DND-41 (cell line): Measurements from ENCODE around the gene DLX5.

Source experiments
- ATAC-seq: fragments of 200-7000 bp; cut with Tn5 transposase; 3 replicates; pipeline ENCODE4 v1.9.1; 2021; ENCODE audit warnings: low read depth; ENCODE audit not compliant: insufficient read depth
- DNase-seq: peaks from one replicate; pipeline ENCODE4 v3.0.0-alpha.2; 2020
- H2AFZ ChIP-seq: 2 replicates; pipeline ENCODE4 v1.6.0; 2012; ENCODE audit warnings: low read depth, low read length
- H3K27ac ChIP-seq: 2 replicates; pipeline ENCODE4 v1.5.1; 2012; ENCODE audit warnings: low read length, inconsistent platforms
- H3K27me3 ChIP-seq: fragments of 200-600 bp; sonication (generic); 2 replicates; pipeline ENCODE4 v1.6.0; 2012; ENCODE audit warnings: low read length, mild to moderate bottlenecking, inconsistent platforms; ENCODE audit not compliant: insufficient read depth, poor library complexity
- H3K36me3 ChIP-seq: 2 replicates; pipeline ENCODE4 v1.5.1; 2012; ENCODE audit warnings: low read length, inconsistent platforms; ENCODE audit not compliant: insufficient read depth
- H3K4me1 ChIP-seq: 2 replicates; pipeline ENCODE4 v1.5.1; 2012; ENCODE audit warnings: mild to moderate bottlenecking, low read length; ENCODE audit not compliant: insufficient read depth
- H3K4me2 ChIP-seq: 2 replicates; pipeline ENCODE4 v1.6.0; 2012; ENCODE audit warnings: mild to moderate bottlenecking, moderate library complexity, low read length, inconsistent platforms; ENCODE audit not compliant: insufficient read depth
- H3K4me3 ChIP-seq, 2 experiments: fragments of 200-600 bp in 1 of 2; shearing (Covaris generic) in 1 of 2; 2 replicates each; pipeline ENCODE4 v1.5.1; 2012 to 2016; ENCODE audit warnings: inconsistent platforms in 2 of 2, low read length in 2 of 2, mild to moderate bottlenecking in 2 of 2, low read depth in 1 of 2, moderate library complexity in 1 of 2
- H3K79me2 ChIP-seq: 2 replicates; pipeline ENCODE4 v1.6.0; 2012; ENCODE audit warnings: low read length, inconsistent platforms; ENCODE audit not compliant: insufficient read depth
- H3K9ac ChIP-seq: 2 replicates; pipeline ENCODE4 v1.6.0; 2012; ENCODE audit warnings: low read depth, mild to moderate bottlenecking, inconsistent platforms, low read length, moderate library complexity
- H3K9me3 ChIP-seq: 2 replicates; pipeline ENCODE4 v1.5.1; 2012; ENCODE audit warnings: low read length, moderate library complexity, mild to moderate bottlenecking, inconsistent platforms; ENCODE audit not compliant: insufficient read depth, severe bottlenecking
- H4K20me1 ChIP-seq: 2 replicates; pipeline ENCODE4 v1.6.0; 2012; ENCODE audit warnings: low read length; ENCODE audit not compliant: insufficient read depth
- EZH2 ChIP-seq: IDR thresholded peaks from 3 replicates; pipeline ENCODE4 v1.6.1; 2012; ENCODE audit warnings: borderline replicate concordance, low read depth, mild to moderate bottlenecking, moderate library complexity, low read length, inconsistent platforms; ENCODE audit not compliant: severe bottlenecking
- TF ChIP-seq, protein P1 (sequence below): IDR thresholded peaks from 2 replicates; pipeline ENCODE4 v1.5.1; 2012; ENCODE audit warnings: borderline replicate concordance, low read length, moderate library complexity, mild to moderate bottlenecking; ENCODE audit not compliant: poor library complexity, severe bottlenecking; ENCODE audit errors: extremely low read depth

Gene DLX5

GRCh38 chr7:96993980-96994379 lies 30.7 kb downstream of the DLX5 start:
- Histone ChIP-seq H3K4me2 (no peak overlapping the region), H2AFZ (no peak overlapping the region), H3K9me3 (no peaks in the 10 kb centered on the region), H4K20me1 (no peaks in the 10 kb centered on the region), H3K4me1 (no peaks in the 10 kb centered on the region), H3K27ac (no peak overlapping the region), H3K9ac (no peak overlapping the region), H3K4me3 (no peak overlapping the region), H3K79me2 (no peaks in the 10 kb centered on the region), H3K27me3 (peaks cover 4% of the 10 kb centered on the region), H3K36me3 (no peaks in the 10 kb centered on the region)
- DNase-seq (no peak), ATAC-seq (no peak)
- no peak for TF ChIP-seq EZH2
- TF ChIP-seq, protein P1, sequence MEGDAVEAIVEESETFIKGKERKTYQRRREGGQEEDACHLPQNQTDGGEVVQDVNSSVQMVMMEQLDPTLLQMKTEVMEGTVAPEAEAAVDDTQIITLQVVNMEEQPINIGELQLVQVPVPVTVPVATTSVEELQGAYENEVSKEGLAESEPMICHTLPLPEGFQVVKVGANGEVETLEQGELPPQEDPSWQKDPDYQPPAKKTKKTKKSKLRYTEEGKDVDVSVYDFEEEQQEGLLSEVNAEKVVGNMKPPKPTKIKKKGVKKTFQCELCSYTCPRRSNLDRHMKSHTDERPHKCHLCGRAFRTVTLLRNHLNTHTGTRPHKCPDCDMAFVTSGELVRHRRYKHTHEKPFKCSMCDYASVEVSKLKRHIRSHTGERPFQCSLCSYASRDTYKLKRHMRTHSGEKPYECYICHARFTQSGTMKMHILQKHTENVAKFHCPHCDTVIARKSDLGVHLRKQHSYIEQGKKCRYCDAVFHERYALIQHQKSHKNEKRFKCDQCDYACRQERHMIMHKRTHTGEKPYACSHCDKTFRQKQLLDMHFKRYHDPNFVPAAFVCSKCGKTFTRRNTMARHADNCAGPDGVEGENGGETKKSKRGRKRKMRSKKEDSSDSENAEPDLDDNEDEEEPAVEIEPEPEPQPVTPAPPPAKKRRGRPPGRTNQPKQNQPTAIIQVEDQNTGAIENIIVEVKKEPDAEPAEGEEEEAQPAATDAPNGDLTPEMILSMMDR: no peak

- Histone ChIP-seq H3K36me3 (no peaks in the 10 kb centered on the region), H3K4me1 (no peaks in the 10 kb centered on the region), H2AFZ (no peak overlapping the region), H3K79me2 (no peaks in the 10 kb centered on the region), H3K4me2 (no peak overlapping the region), H3K27ac (no peak overlapping the region), H3K4me3 (no peak overlapping the region), H3K9me3 (no peaks in the 10 kb centered on the region), H3K9ac (no peak overlapping the region), H4K20me1 (no peaks in the 10 kb centered on the region), H3K27me3 (peaks cover 4% of the 10 kb centered on the region)
- DNase-seq (no peak), ATAC-seq (no peak)
- TF ChIP-seq, protein P1: no peak
- TF ChIP-seq EZH2: no peak
Observed at GRCh38 chr7:96993094-96993865, 31.4 kb downstream of the DLX5 start.

DNA sequence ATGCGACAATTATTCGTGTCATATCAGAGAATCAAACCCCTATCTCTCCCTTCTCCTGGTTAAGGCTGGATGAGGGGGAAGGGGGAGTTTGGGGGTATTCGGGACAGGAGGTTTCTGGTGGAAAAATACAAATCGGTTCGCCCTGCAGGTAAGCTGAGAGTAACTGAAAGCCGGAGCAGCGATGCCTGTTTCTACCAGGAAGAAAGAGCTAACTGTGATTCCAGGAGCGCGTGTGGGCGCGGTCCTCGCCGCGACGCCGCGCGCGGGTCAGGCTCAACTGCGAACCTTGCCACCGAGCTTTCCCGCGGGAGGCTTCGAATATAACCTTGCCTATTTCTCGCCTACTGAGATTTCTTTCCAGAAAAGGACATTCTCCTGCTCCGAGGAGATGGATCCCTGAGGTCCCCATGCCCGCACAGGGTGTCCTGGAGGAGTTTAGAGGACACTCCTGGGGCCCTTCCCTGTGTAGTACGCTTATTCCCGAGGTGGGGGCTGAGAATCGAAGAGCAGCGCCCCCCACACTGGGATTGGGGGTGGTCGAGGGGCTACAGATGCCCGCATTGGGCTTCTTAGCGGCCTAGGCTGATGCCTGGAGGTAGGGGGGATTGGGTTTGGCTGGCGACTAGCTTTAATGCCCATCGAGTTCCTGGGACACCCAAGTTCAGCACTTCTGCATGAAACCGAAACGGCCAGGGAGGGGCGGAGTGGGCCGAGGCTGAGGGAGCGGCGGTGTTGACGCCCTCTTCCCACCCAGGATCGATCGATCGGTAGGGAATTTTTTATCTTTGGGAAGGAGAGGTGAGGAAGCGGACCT lies 32.2 kb downstream of the DLX5 start:
- H2AFZ ChIP-seq: no peak overlapping the region
- no peaks in the 10 kb centered on the region for H3K9me3 ChIP-seq
- peaks cover 4% of the 10 kb centered on the region for H3K27me3 ChIP-seq
- no peaks in the 10 kb centered on the region for H4K20me1 ChIP-seq
- no peak for TF ChIP-seq EZH2
- TF ChIP-seq, protein P1: no peak
- no peaks in the 10 kb centered on the region for H3K36me3 ChIP-seq
- no peak overlapping the region for H3K27ac ChIP-seq
- no peak overlapping the region for H3K9ac ChIP-seq
- H3K4me2 ChIP-seq: no peak overlapping the region
- DNase-seq (no peak), ATAC-seq (no peak)
- H3K4me1 ChIP-seq: no peaks in the 10 kb centered on the region
- H3K4me3 ChIP-seq: no peak overlapping the region
- no peaks in the 10 kb centered on the region for H3K79me2 ChIP-seq
